Measurements from ENCODE around the gene HES7. TPM values are rescaled to one million over a fixed set of nuclear protein-coding genes. Genes with fewer than 3 reads are reported as not detected.

HES7 gene
- 0.46 TPM for total RNA-seq

DNA sequence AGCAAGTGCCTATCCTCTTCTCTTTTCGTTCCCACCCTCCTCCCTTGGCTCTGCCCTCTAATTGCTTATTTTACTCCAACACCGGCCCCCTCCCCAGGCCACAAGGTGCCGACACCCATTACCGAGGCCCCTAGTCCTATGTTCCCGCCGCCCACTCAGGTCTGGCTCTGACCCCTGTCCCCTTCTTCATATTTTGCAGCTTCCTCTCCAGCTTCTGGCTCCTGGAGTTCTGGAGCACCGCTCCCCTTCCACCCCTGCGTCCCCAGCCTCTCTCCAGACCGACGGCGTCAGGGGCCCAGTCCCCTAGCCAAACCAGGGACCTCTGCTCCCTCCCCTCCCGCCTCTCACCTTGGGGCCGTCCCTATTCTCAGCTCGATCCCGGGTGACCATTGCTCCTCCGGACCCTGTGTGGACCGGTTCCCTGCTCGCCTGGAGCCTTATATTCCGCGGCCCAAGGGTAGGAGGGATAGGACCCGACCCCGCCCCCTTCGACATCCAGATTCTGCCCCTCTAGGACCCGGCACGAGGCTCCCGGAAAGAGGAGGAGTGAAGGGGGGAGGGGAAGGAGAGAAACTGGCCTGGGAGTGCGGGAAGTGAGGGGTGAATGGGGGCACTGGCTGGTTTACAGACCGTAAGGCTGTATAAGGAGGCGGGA, at the start of gene HES7:
HES7 (minus strand) TSS at position 412 of the 655 bp plus-strand sequence; CDS start at position 390, 22 bp downstream.

GRCh38 chr17:8162233-8162996, 38.5 kb upstream of the HES7 start, which contains the start of gene VAMP2:
TSS of gene VAMP2 (minus strand) at chr17:8162948. CDS start at chr17:8162879, 69 bp downstream.

GRCh38 chr17:8152112-8152775, 28.3 kb upstream of the HES7 start, which contains the start of gene PER1:
TSS of gene PER1 (minus strand) at chr17:8152404. CDS start at chr17:8150706, 1,698 bp downstream.

GRCh38 chr17:8117980-8118768, 5.7 kb downstream of the HES7 start, which contains the start of gene ALOXE3:
TSS of gene ALOXE3 (minus strand) at chr17:8118514. CDS start at chr17:8117990, 524 bp downstream.

GRCh38 chr17:8087075-8087951, 36.6 kb downstream of the HES7 start, which contains the start of gene ALOX12B:
TSS of gene ALOX12B (minus strand) at chr17:8087716. CDS start at chr17:8087442, 274 bp downstream.

Small RNA genes lying within 50 kb of the gene (small RNA-seq; reads per million reads assigned to genes)
- gene MIR4314: not detected

Other genes starting within 250 kb of the HES7 start
- 206 TPM for gene CHD3, start 235.3 kb downstream of the HES7 start, total RNA-seq
- gene RNF227, start 207.8 kb downstream of the HES7 start, total RNA-seq: 8.1 TPM
- 3.7 TPM for gene KCNAB3, start 194.2 kb downstream of the HES7 start, total RNA-seq
- gene TRAPPC1, start 192.2 kb downstream of the HES7 start, total RNA-seq: 21.9 TPM
- 31.6 TPM for gene CNTROB, start 191.9 kb downstream of the HES7 start, total RNA-seq
- gene GUCY2D, start 121.5 kb downstream of the HES7 start, total RNA-seq: not detected
- not detected for gene ALOX15B, start 85.0 kb downstream of the HES7 start, total RNA-seq
- not detected for gene ALOX12B, start 36.4 kb downstream of the HES7 start, total RNA-seq
- gene ALOXE3, start 5.6 kb downstream of the HES7 start, total RNA-seq: 0.69 TPM
- gene PER1, start 28.3 kb upstream of the HES7 start, total RNA-seq: 9.0 TPM
- gene VAMP2, start 38.8 kb upstream of the HES7 start, total RNA-seq: 86.5 TPM
- gene TMEM107, start 52.3 kb upstream of the HES7 start, total RNA-seq: 31.4 TPM
- gene BORCS6, start 66.1 kb upstream of the HES7 start, total RNA-seq: 5.1 TPM
- 6.9 TPM for gene AURKB, start 86.5 kb upstream of the HES7 start, total RNA-seq
- gene CTC1, start 124.0 kb upstream of the HES7 start, total RNA-seq: 15.9 TPM
- gene PFAS, start 125.2 kb upstream of the HES7 start, total RNA-seq: 23.1 TPM
- 12.7 TPM for gene RANGRF, start 164.6 kb upstream of the HES7 start, total RNA-seq
- 0.46 TPM for gene SLC25A35, start 171.3 kb upstream of the HES7 start, total RNA-seq
- gene ARHGEF15, start 186.1 kb upstream of the HES7 start, total RNA-seq: 1.6 TPM
- not detected for gene ODF4, start 215.7 kb upstream of the HES7 start, total RNA-seq